Measurements from ENCODE around the gene ARMC7.

- TF ChIP-seq POLR2A (IDR thresholded peaks at IDR 0.05): no peak
- TF ChIP-seq, protein P1, sequence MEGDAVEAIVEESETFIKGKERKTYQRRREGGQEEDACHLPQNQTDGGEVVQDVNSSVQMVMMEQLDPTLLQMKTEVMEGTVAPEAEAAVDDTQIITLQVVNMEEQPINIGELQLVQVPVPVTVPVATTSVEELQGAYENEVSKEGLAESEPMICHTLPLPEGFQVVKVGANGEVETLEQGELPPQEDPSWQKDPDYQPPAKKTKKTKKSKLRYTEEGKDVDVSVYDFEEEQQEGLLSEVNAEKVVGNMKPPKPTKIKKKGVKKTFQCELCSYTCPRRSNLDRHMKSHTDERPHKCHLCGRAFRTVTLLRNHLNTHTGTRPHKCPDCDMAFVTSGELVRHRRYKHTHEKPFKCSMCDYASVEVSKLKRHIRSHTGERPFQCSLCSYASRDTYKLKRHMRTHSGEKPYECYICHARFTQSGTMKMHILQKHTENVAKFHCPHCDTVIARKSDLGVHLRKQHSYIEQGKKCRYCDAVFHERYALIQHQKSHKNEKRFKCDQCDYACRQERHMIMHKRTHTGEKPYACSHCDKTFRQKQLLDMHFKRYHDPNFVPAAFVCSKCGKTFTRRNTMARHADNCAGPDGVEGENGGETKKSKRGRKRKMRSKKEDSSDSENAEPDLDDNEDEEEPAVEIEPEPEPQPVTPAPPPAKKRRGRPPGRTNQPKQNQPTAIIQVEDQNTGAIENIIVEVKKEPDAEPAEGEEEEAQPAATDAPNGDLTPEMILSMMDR (IDR thresholded peaks at IDR 0.05): peak in 2 of 6 experiments; percentile 2 to 4
Measured at GRCh38 chr17:75077496-75078283, 32.1 kb upstream of the ARMC7 start.

Data from Peyer's patch (tissue), 4 donors.